Measurements from ENCODE around the gene WIPF3.

Gene WIPF3

DNA sequence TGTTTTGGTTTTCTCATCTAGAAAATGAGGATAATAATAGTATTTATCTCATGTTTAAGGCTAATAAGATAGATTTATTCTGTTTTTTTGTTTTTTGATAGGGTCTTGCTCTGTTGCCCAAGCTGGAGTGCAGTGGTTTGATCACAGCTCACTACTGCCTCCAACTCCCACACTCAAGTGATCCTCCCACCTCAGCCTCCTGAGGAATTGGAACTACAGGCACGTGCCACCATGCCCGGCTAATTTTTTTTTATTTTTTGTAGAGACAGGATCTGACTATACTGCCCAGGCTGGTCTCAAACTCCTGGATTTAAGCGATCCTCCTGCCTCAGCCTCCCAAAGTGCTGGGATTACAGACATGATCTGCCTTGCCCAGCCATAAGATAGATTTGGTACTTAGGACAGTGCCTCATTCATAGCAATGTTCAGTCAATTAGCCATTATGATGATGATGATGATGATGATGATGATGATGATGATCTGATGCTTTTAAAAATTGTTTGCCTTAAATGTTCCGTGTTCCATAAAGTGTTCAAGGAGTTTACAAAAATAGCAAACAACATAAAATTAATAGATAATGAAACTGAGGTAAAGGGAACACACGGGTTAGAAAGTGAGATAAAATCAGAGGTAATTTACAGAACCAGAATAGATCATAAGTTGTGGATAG is 4.6 kb downstream of the WIPF3 start:
- TF ChIP-seq SPI1 (IDR thresholded peaks at IDR 0.05; ENCODE audit: borderline replicate concordance, low read depth) (no peak), POLR2AphosphoS5 (IDR thresholded peaks at IDR 0.05; ENCODE audit: low read depth) (no peak), GABPA (IDR thresholded peaks at IDR 0.05; ENCODE audit: low read depth) (no peak)
- TF ChIP-seq, protein P1, sequence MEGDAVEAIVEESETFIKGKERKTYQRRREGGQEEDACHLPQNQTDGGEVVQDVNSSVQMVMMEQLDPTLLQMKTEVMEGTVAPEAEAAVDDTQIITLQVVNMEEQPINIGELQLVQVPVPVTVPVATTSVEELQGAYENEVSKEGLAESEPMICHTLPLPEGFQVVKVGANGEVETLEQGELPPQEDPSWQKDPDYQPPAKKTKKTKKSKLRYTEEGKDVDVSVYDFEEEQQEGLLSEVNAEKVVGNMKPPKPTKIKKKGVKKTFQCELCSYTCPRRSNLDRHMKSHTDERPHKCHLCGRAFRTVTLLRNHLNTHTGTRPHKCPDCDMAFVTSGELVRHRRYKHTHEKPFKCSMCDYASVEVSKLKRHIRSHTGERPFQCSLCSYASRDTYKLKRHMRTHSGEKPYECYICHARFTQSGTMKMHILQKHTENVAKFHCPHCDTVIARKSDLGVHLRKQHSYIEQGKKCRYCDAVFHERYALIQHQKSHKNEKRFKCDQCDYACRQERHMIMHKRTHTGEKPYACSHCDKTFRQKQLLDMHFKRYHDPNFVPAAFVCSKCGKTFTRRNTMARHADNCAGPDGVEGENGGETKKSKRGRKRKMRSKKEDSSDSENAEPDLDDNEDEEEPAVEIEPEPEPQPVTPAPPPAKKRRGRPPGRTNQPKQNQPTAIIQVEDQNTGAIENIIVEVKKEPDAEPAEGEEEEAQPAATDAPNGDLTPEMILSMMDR (IDR thresholded peaks at IDR 0.05; ENCODE audit: insufficient read depth, low read length): no peak
- TF ChIP-seq, protein P2, sequence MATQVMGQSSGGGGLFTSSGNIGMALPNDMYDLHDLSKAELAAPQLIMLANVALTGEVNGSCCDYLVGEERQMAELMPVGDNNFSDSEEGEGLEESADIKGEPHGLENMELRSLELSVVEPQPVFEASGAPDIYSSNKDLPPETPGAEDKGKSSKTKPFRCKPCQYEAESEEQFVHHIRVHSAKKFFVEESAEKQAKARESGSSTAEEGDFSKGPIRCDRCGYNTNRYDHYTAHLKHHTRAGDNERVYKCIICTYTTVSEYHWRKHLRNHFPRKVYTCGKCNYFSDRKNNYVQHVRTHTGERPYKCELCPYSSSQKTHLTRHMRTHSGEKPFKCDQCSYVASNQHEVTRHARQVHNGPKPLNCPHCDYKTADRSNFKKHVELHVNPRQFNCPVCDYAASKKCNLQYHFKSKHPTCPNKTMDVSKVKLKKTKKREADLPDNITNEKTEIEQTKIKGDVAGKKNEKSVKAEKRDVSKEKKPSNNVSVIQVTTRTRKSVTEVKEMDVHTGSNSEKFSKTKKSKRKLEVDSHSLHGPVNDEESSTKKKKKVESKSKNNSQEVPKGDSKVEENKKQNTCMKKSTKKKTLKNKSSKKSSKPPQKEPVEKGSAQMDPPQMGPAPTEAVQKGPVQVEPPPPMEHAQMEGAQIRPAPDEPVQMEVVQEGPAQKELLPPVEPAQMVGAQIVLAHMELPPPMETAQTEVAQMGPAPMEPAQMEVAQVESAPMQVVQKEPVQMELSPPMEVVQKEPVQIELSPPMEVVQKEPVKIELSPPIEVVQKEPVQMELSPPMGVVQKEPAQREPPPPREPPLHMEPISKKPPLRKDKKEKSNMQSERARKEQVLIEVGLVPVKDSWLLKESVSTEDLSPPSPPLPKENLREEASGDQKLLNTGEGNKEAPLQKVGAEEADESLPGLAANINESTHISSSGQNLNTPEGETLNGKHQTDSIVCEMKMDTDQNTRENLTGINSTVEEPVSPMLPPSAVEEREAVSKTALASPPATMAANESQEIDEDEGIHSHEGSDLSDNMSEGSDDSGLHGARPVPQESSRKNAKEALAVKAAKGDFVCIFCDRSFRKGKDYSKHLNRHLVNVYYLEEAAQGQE (IDR thresholded peaks at IDR 0.05; ENCODE audit: insufficient replicate concordance, low read depth): no peak
- H3K27me3 ChIP-seq (ENCODE audit: insufficient read depth, poor library complexity, severe bottlenecking): peaks cover 37% of the 10 kb centered on the region
- H3K27ac ChIP-seq (replicated peaks): no peak overlapping the region
- H3K4me3 ChIP-seq (replicated peaks; ENCODE audit: insufficient read depth, low read length): no peak overlapping the region
- no peak for DNase-seq (ENCODE audit: low read depth in 1 of 2, low spot score in 1 of 2)

- Histone ChIP-seq H3K27ac (replicated peaks) (no peak overlapping the region), H3K27me3 (ENCODE audit: insufficient read depth, poor library complexity, severe bottlenecking) (peaks cover 34% of the 10 kb centered on the region), H3K4me3 (replicated peaks; ENCODE audit: insufficient read depth, low read length) (no peak overlapping the region)
- TF ChIP-seq, protein P1 (IDR thresholded peaks at IDR 0.05; ENCODE audit: insufficient read depth, low read length): no peak
- no peak for TF ChIP-seq SPI1 (IDR thresholded peaks at IDR 0.05; ENCODE audit: borderline replicate concordance, low read depth)
- no peak for TF ChIP-seq POLR2AphosphoS5 (IDR thresholded peaks at IDR 0.05; ENCODE audit: low read depth)
- TF ChIP-seq GABPA (IDR thresholded peaks at IDR 0.05; ENCODE audit: low read depth): no peak
- TF ChIP-seq, protein P2 (IDR thresholded peaks at IDR 0.05; ENCODE audit: insufficient replicate concordance, low read depth): no peak
- DNase-seq (ENCODE audit: low read depth in 1 of 2, low spot score in 1 of 2): no peak
These were observed 5.3 kb downstream of the WIPF3 start for GRCh38 chr7:29811586-29811985.

- TF ChIP-seq POLR2AphosphoS5 (IDR thresholded peaks at IDR 0.05; ENCODE audit: low read depth) (no peak), SPI1 (IDR thresholded peaks at IDR 0.05; ENCODE audit: borderline replicate concordance, low read depth) (no peak), GABPA (IDR thresholded peaks at IDR 0.05; ENCODE audit: low read depth) (no peak)
- TF ChIP-seq, protein P1 (IDR thresholded peaks at IDR 0.05; ENCODE audit: insufficient read depth, low read length): no peak
- Histone ChIP-seq H3K27ac (replicated peaks) (no peak overlapping the region), H3K27me3 (ENCODE audit: insufficient read depth, poor library complexity, severe bottlenecking) (peaks cover 29% of the 10 kb centered on the region), H3K4me3 (replicated peaks; ENCODE audit: insufficient read depth, low read length) (no peak overlapping the region)
- DNase-seq (ENCODE audit: low read depth in 1 of 2, low spot score in 1 of 2): no peak
These were observed 6.0 kb downstream of the WIPF3 start for GRCh38 chr7:29812185-29812876.

All from HL-60 (cell line).